ENCODE measurements around the gene EVPLL. TPM values are rescaled to one million over a fixed set of nuclear protein-coding genes. Genes with fewer than 3 reads are reported as not detected.
"Not testable (repeated sequence)": the region's sequence is repeated elsewhere in the genome, so short reads cannot be mapped to it uniquely, and the experiment has no call there.

EVPLL gene
- polyA plus RNA-seq, 1 of the 3 experiments (the other 2 are of a cell fraction): not detected

DNA sequence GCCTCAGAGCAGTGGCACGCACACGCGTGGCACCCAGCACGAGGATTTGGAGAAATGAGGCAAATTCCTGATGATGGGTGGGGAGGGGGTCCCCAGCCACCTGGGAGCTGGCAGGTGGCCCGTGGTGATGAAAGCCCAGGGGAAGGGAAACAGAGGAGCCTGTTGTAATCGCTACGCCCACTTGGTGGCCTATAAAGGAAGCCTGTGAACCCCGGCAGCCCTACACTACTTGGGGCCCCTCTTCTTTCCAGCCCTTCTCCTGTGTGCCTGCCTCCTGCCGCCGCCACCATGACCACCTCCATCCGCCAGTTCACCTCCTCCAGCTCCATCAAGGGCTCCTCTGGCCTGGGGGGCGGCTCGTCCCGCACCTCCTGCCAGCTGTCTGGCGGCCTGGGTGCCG is 49.1 kb downstream of the EVPLL start:
- WGBS (ENCODE audit: low lambda C conversion rate): no CpG with 5 or more reads among the region's 16 CpGs

DNA sequence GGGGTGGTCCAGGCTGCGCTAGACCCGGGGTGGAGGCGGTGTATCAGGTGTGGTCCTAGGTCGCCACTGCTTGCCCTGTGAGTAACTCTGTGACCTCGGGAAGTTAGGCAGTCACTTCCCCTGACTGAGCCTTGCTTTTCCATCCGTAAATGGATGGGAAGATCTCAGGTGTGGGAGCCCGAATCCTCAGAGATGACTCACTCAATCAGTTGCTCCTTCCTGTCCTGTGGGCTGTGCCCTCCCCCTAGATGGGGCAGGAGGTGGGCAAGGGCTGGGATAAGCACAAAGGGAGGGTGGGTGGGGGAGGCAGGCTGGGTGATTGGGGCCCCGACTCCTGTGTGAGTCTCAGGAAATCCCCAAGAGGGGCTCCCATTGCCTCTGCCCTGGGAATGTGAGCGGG is 54.6 kb downstream of the EVPLL start:
- H3K27ac ChIP-seq (ENCODE audit: low read depth in 2 of 2, low read length in 1 of 2); H3K9ac ChIP-seq; H3K4me2 ChIP-seq; H2AFZ ChIP-seq (ENCODE audit: low read depth); CTCF ChIA-PET; H3K9me2 ChIP-seq; DNase-seq; H3K79me2 ChIP-seq (ENCODE audit: insufficient read depth); H3K4me3 ChIP-seq (ENCODE audit: low read depth in 2 of 2, low read length in 1 of 2); H3K27me3 ChIP-seq (ENCODE audit: insufficient read depth); H4K20me1 ChIP-seq (ENCODE audit: insufficient read depth); POLR2A ChIA-PET; H3K36me3 ChIP-seq (replicated peaks in 1 of 2; ENCODE audit: control insufficient read depth in 1 of 2, insufficient read depth in 2 of 2, low read length in 1 of 2); H3F3A ChIP-seq (replicated peaks; ENCODE audit: insufficient read depth); H3K9me3 ChIP-seq; H3K4me1 ChIP-seq (ENCODE audit: control insufficient read depth in 1 of 2, insufficient read depth in 2 of 2, low read depth in 1 of 2, low read length in 1 of 2): not testable (repeated sequence)
- WGBS (ENCODE audit: low lambda C conversion rate): no CpG with 5 or more reads among the region's 9 CpGs

More for the DNA sequence above, 49.1 kb downstream of the EVPLL start:
- H3K9ac ChIP-seq; H3K9me2 ChIP-seq; H3K4me1 ChIP-seq (ENCODE audit: control insufficient read depth in 1 of 2, insufficient read depth in 2 of 2, low read depth in 1 of 2, low read length in 1 of 2); H3K4me3 ChIP-seq (ENCODE audit: low read depth in 2 of 2, low read length in 1 of 2); DNase-seq; H4K20me1 ChIP-seq (ENCODE audit: insufficient read depth); H2AFZ ChIP-seq (ENCODE audit: low read depth); H3K36me3 ChIP-seq (replicated peaks in 1 of 2; ENCODE audit: control insufficient read depth in 1 of 2, insufficient read depth in 2 of 2, low read length in 1 of 2); H3K9me3 ChIP-seq; H3K27me3 ChIP-seq (ENCODE audit: insufficient read depth); H3K79me2 ChIP-seq (ENCODE audit: insufficient read depth); POLR2A ChIA-PET; CTCF ChIA-PET; H3F3A ChIP-seq (replicated peaks; ENCODE audit: insufficient read depth); H3K4me2 ChIP-seq; H3K27ac ChIP-seq (ENCODE audit: low read depth in 2 of 2, low read length in 1 of 2): not testable (repeated sequence)

Small RNAs within 50 kb of the gene (small RNA-seq; reads per million reads assigned to genes)
- gene AL353997.5: 0 reads per million in 7 experiments
- 0 reads per million in 7 experiments for gene YWHAEP2

Other genes with a start within 250 kb of the EVPLL start
- gene ALKBH5, start 193.9 kb upstream of the EVPLL start, polyA plus RNA-seq (2012; rRNA removed): 41.0 and 42.9 TPM in 2 replicates
- gene LLGL1, start 152.1 kb upstream of the EVPLL start, polyA plus RNA-seq (2012; rRNA removed): 29.5 and 31.4 TPM in 2 replicates
- 244 and 254 TPM in 2 replicates for gene FLII, start 119.0 kb upstream of the EVPLL start, polyA plus RNA-seq (2012; rRNA removed)
- gene MIEF2, start 117.1 kb upstream of the EVPLL start, polyA plus RNA-seq (2012; rRNA removed): 12.7 and 16.8 TPM in 2 replicates
- 14.4 and 14.7 TPM in 2 replicates for gene TOP3A, start 62.8 kb upstream of the EVPLL start, polyA plus RNA-seq (2012; rRNA removed)
- 5.6 and 6.2 TPM in 2 replicates for gene SMCR8, start 62.5 kb upstream of the EVPLL start, polyA plus RNA-seq (2012; rRNA removed)
- gene SHMT1, start 14.2 kb upstream of the EVPLL start, polyA plus RNA-seq (2012; rRNA removed): 10.0 and 17.0 TPM in 2 replicates
- gene LGALS9C, start 99.0 kb downstream of the EVPLL start, polyA plus RNA-seq (2012; rRNA removed): not detected in 2 replicates